Prostate gland (tissue), 2 donors: ENCODE results near the gene LDAH. TPM values are rescaled to one million over a fixed set of nuclear protein-coding genes. Genes with fewer than 3 reads are reported as not detected.

Experiments
- DNase-seq: peaks from one replicate; pipeline ENCODE4 v3.0.0-alpha.2; 2019; ENCODE audit warnings: low spot score
- H3K27ac ChIP-seq, 2 donors: fragments of 200-600 bp; sonication (generic); 2 replicates each; pipeline ENCODE4 v1.5.1; 2017 to 2019
- H3K27me3 ChIP-seq: fragments of 200-600 bp; sonication (generic); replicated peaks from 2 replicates; pipeline ENCODE4 v1.5.1; 2019; ENCODE audit not compliant: insufficient read depth
- H3K36me3 ChIP-seq, 2 donors: fragments of 200-600 bp; sonication (generic); 1 replicate in 1 of 2; 2 replicates in 1 of 2; pipeline versions ENCODE4 v1.5.1 to v1.8.1; 2017 to 2019
- H3K4me1 ChIP-seq: fragments of 200-600 bp; sonication (generic); replicated peaks from 2 replicates; pipeline ENCODE4 v1.5.1; 2019
- H3K4me3 ChIP-seq, 2 donors: fragments of 200-600 bp; sonication (generic); 2 replicates each; pipeline ENCODE4 v1.5.1; 2017 to 2019
- H3K9me3 ChIP-seq: fragments of 200-600 bp; sonication (generic); 2 replicates; pipeline ENCODE4 v1.5.1; 2017
- POLR2A ChIP-seq: fragments of 450-650 bp; IDR thresholded peaks from one replicate; pipeline ENCODE4 v1.6.1; 2016; ENCODE audit warnings: antibody characterized with exemption, mild to moderate bottlenecking
- POLR2AphosphoS5 ChIP-seq: sonication (generic); formaldehyde crosslinking; IDR thresholded peaks from one replicate; pipeline ENCODE4 v1.6.1; 2017; ENCODE audit warnings: antibody characterized with exemption
- WGBS: methylation state at CpG from one replicate; pipeline ENCODE4 v1.1.5; 2018; 5-methylcytosine and 5-hydroxymethylcytosine counted together
- intact Hi-C: fragments of 100-400 bp; cut with DNase I; formaldehyde crosslinking; loops from one replicate; pipeline ENCODE4 v1.14.2; 2022
- total RNA-seq, 2 donors: library from RNA; depleted of rRNA; stranded (reverse); fragments of >200 nt; gene quantifications; one replicate each; pipeline ENCODE4 v1.1.0, GENCODE V29; 2016
- TF ChIP-seq, protein P1 (sequence below), 4 experiments: fragments of 200-600 bp in 2 of 4; fragments of 450-650 bp in 2 of 4; sonication (generic) in 2 of 4; IDR thresholded peaks; 1 replicate in 3 of 4; 2 replicates in 1 of 4; pipeline ENCODE4 v1.5.1; 2016 to 2019; ENCODE audit warnings: antibody characterized with exemption in 4 of 4, mild to moderate bottlenecking in 2 of 4, moderate library complexity in 2 of 4

The LDAH gene
- total RNA-seq, 2 donors from 2014 or later, result 6.6 to 17.3 TPM

DNA sequence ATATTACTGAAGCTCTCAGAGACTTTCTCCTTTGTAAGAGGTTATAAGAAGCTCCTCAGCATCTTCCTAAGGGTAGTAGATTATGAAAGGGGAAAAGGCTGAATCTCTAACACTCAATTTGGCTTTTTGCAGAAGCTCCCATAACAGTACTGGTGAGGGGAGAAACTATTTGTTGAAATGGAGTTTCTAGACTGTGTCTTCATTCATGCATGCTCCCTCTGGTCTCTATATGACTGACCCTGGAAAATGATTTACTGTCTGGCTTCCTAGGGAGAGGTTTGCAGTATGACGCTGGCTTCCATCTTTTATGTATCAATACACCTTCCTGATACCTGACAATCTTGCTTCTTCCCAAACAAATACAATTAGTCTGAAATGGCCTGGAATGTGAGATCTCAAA is 63.9 kb downstream of the LDAH start:
- H3K36me3 ChIP-seq, result no peaks in the 10 kb centered on the region
- H3K27ac ChIP-seq, result no peak overlapping the region
- 97% methylated on average over 1 of the region's 1 CpG for WGBS
- no peak for DNase-seq
- no peak overlapping the region for H3K4me3 ChIP-seq
- no peak for TF ChIP-seq POLR2A
- TF ChIP-seq POLR2AphosphoS5, result no peak
- TF ChIP-seq, protein P1, sequence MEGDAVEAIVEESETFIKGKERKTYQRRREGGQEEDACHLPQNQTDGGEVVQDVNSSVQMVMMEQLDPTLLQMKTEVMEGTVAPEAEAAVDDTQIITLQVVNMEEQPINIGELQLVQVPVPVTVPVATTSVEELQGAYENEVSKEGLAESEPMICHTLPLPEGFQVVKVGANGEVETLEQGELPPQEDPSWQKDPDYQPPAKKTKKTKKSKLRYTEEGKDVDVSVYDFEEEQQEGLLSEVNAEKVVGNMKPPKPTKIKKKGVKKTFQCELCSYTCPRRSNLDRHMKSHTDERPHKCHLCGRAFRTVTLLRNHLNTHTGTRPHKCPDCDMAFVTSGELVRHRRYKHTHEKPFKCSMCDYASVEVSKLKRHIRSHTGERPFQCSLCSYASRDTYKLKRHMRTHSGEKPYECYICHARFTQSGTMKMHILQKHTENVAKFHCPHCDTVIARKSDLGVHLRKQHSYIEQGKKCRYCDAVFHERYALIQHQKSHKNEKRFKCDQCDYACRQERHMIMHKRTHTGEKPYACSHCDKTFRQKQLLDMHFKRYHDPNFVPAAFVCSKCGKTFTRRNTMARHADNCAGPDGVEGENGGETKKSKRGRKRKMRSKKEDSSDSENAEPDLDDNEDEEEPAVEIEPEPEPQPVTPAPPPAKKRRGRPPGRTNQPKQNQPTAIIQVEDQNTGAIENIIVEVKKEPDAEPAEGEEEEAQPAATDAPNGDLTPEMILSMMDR (IDR thresholded peaks at IDR 0.05), result no peak
- H3K27me3 ChIP-seq, result no peaks in the 10 kb centered on the region
- no peaks in the 10 kb centered on the region for H3K9me3 ChIP-seq
- intact Hi-C loops, result no loop called here
- H3K4me1 ChIP-seq, result no peaks in the 10 kb centered on the region

DNA sequence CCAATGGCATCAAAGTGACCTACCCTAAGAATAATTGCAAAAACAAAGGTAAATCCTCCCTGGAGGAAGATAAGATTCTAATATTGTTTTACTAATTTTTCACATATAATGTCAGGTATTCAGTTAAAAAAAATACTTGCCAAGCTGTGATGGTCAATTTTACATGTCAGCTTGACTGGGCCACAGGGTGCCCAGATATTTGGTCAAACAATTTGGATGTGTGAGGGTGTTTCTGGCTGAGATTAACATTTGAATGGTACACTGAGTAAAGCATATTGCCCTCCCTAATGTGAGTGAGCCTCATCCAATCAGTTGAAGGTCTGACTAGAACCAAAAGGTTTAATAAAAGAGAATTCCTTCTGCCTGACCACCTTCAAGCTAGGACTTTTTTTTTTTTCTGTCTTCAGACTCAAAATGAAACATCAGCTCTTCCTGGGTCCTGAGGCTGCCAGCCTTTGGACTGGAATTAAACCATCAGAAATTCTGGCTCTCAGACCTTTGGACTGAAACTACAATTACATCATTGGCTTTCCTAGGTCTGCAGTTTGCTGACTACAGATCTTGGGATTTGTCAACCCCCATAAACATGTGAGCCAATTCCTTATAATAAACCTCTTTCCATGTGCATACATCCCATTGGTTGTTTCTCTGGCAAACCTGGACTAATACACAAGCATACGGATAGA is 65.4 kb downstream of the LDAH start:
- Histone ChIP-seq H3K27me3 (no peaks in the 10 kb centered on the region), H3K36me3 (no peaks in the 10 kb centered on the region), H3K27ac (no peak overlapping the region), H3K4me1 (no peaks in the 10 kb centered on the region), H3K4me3 (no peak overlapping the region), H3K9me3 (no peaks in the 10 kb centered on the region)
- TF ChIP-seq, protein P1 (IDR thresholded peaks at IDR 0.05), result no peak
- no peak for TF ChIP-seq POLR2A
- no peak for TF ChIP-seq POLR2AphosphoS5
- 92% methylated on average over 1 of the region's 1 CpG for WGBS
- DNase-seq, result no peak
- intact Hi-C loops, result no loop called here

DNA sequence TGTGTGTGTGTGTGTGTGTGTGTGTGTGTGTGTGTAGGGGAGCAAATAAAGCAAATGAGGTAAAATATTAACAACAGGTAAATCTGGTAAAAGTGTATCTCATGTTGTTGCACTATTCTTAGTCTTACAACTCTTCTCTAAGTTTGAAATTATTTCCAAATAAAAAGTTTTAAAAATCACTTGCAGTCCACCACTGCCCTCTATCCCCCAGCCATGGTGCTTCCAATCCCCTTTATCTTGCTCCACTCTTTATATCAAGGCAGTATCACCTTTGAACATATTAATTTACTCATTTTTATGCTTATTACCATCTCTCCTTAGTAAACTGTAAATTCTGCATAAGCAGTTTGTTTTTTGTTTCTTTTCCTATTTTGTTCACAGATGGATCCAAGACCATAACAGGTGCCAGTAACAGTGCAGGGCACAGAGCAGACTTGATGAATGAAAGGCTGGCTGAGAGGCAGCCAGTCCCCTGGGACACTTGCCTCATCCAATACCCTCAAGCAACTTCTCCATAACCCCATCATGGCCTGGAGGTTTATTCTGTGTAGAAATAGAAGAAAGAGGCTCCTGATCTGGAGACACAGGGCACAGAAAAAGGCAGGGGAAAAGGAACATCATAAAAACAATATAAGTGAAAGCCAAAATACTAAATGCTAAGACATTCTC is 67.6 kb downstream of the LDAH start:
- H3K9me3 ChIP-seq, result no peaks in the 10 kb centered on the region
- TF ChIP-seq, protein P1 (IDR thresholded peaks at IDR 0.05), result no peak
- TF ChIP-seq POLR2AphosphoS5 (no peak), POLR2A (no peak)
- no peak for DNase-seq
- no peaks in the 10 kb centered on the region for H3K27me3 ChIP-seq
- no peaks in the 10 kb centered on the region for H3K4me1 ChIP-seq
- H3K27ac ChIP-seq, result no peak overlapping the region
- no peaks in the 10 kb centered on the region for H3K36me3 ChIP-seq
- no peak overlapping the region for H3K4me3 ChIP-seq
- intact Hi-C loops, result no loop called here

DNA sequence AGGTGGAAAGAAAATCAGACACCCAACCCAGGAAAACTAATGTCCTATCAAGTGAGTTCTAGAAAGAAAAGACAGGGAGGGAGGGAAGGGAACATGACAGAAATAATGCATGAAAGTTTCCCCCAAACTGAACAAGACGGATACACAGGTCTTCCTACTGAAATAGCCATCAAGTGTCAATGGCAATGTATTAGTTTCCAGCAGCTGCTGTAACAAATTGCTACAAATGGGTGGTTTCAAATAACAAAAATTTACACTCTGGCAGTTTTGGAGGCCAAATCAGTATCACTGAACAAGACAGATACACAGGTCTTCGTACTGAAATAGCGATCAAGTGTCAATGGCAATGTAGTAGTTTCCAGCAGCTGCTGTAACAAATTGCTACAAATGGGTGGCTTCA is 70.6 kb downstream of the LDAH start:
- Histone ChIP-seq H3K4me3 (no peak overlapping the region), H3K27me3 (no peaks in the 10 kb centered on the region), H3K9me3 (no peaks in the 10 kb centered on the region), H3K36me3 (no peaks in the 10 kb centered on the region), H3K27ac (no peak overlapping the region), H3K4me1 (no peaks in the 10 kb centered on the region)
- TF ChIP-seq, protein P1 (IDR thresholded peaks at IDR 0.05), result no peak
- TF ChIP-seq POLR2A, result no peak
- no peak for TF ChIP-seq POLR2AphosphoS5
- no peak for DNase-seq
- intact Hi-C loops, result no loop called here
- WGBS, result 99% methylated on average over 3 of the region's 3 CpGs

DNA sequence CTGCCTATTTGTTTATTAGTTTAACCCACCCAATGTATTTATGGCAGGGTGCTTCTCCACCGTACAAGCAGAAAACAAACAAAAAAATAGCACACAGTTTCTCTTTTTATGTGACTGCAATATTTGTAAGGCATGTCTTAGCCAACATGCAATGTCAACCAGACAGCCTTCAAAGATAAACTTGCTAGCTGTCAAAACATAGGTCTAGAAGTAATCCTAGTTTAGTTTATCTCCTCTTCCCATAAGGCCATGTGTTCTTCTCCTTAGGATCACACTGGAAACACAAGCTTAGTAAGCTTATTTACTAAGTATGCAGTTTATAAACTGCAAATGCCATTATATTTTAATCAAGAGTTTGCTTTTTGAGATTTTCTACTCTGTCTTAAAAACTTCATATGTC is 75.6 kb downstream of the LDAH start:
- TF ChIP-seq POLR2AphosphoS5 (no peak), POLR2A (no peak)
- TF ChIP-seq, protein P1 (IDR thresholded peaks at IDR 0.05), result no peak
- H3K36me3 ChIP-seq, result no peaks in the 10 kb centered on the region
- no peaks in the 10 kb centered on the region for H3K9me3 ChIP-seq
- no peak overlapping the region for H3K4me3 ChIP-seq
- DNase-seq, result no peak
- intact Hi-C loops, result no loop called here
- H3K27me3 ChIP-seq, result no peaks in the 10 kb centered on the region
- no peaks in the 10 kb centered on the region for H3K4me1 ChIP-seq
- 38% methylated on average over 1 of the region's 1 CpG for WGBS
- H3K27ac ChIP-seq, result no peak overlapping the region
